ENCODE results near the gene TGIF1.

Gene TGIF1

GRCh38 chr18:3425030-3425429 is 24.9 kb upstream of the TGIF1 start:
- no peaks in the 10 kb centered on the region for H3K4me1 ChIP-seq (ENCODE audit: insufficient read depth, low read length, severe bottlenecking)
- H3K9ac ChIP-seq (ENCODE audit: low read length): no peak overlapping the region
- no peaks in the 10 kb centered on the region for H4K20me1 ChIP-seq (ENCODE audit: insufficient read depth, low read length)
- H3K79me2 ChIP-seq (ENCODE audit: insufficient read depth, low read length): no peaks in the 10 kb centered on the region
- H3F3A ChIP-seq (ENCODE audit: insufficient read depth, low read length): no peaks in the 10 kb centered on the region
- 0 out of 2 replicates have a peak, but pooled peaks cover 3% of the 10 kb centered on the region for H3K9me3 ChIP-seq (ENCODE audit: low read length)
- H3K4me3 ChIP-seq (ENCODE audit: low read depth, low read length, poor library complexity, severe bottlenecking): no peak overlapping the region
- no peak overlapping the region for H2AFZ ChIP-seq (ENCODE audit: low read length)
- TF ChIP-seq CTCF (IDR thresholded peaks at IDR 0.05; ENCODE audit: low read length) (no peak), EZH2 (IDR thresholded peaks at IDR 0.05; ENCODE audit: borderline replicate concordance, low read length) (no peak)
- no peak overlapping the region for H3K4me2 ChIP-seq (ENCODE audit: low read length)
- H3K27me3 ChIP-seq (ENCODE audit: insufficient read depth, low read length): no peaks in the 10 kb centered on the region
- H3K9me2 ChIP-seq (ENCODE audit: low read depth, low read length): no peaks in the 10 kb centered on the region
- H3K36me3 ChIP-seq (ENCODE audit: insufficient read depth, low read length): no peaks in the 10 kb centered on the region
- H3K27ac ChIP-seq (ENCODE audit: low read depth, low read length, poor library complexity, severe bottlenecking): no peak overlapping the region

GRCh38 chr18:3425446-3425845 is 24.5 kb upstream of the TGIF1 start:
- Histone ChIP-seq H3K27ac (ENCODE audit: low read depth, low read length, poor library complexity, severe bottlenecking) (no peak overlapping the region), H3K9me2 (ENCODE audit: low read depth, low read length) (no peaks in the 10 kb centered on the region), H3K4me2 (ENCODE audit: low read length) (no peak overlapping the region), H2AFZ (ENCODE audit: low read length) (no peak overlapping the region), H4K20me1 (ENCODE audit: insufficient read depth, low read length) (no peaks in the 10 kb centered on the region), H3K9me3 (ENCODE audit: low read length) (0 out of 2 replicates have a peak, but pooled peaks cover 3% of the 10 kb centered on the region), H3K4me1 (ENCODE audit: insufficient read depth, low read length, severe bottlenecking) (no peaks in the 10 kb centered on the region), H3K9ac (ENCODE audit: low read length) (no peak overlapping the region), H3K79me2 (ENCODE audit: insufficient read depth, low read length) (no peaks in the 10 kb centered on the region), H3K36me3 (ENCODE audit: insufficient read depth, low read length) (no peaks in the 10 kb centered on the region), H3K4me3 (ENCODE audit: low read depth, low read length, poor library complexity, severe bottlenecking) (no peak overlapping the region), H3K27me3 (ENCODE audit: insufficient read depth, low read length) (no peaks in the 10 kb centered on the region), H3F3A (ENCODE audit: insufficient read depth, low read length) (no peaks in the 10 kb centered on the region)
- TF ChIP-seq EZH2 (IDR thresholded peaks at IDR 0.05; ENCODE audit: borderline replicate concordance, low read length) (no peak), CTCF (IDR thresholded peaks at IDR 0.05; ENCODE audit: low read length) (no peak)

GRCh38 chr18:3426074-3426473 is 23.9 kb upstream of the TGIF1 start:
- Histone ChIP-seq H3K27me3 (ENCODE audit: insufficient read depth, low read length) (no peaks in the 10 kb centered on the region), H3K9me2 (ENCODE audit: low read depth, low read length) (no peaks in the 10 kb centered on the region), H3K4me3 (ENCODE audit: low read depth, low read length, poor library complexity, severe bottlenecking) (no peak overlapping the region), H3K9ac (ENCODE audit: low read length) (no peak overlapping the region), H3K4me1 (ENCODE audit: insufficient read depth, low read length, severe bottlenecking) (no peaks in the 10 kb centered on the region), H3F3A (ENCODE audit: insufficient read depth, low read length) (no peaks in the 10 kb centered on the region), H3K4me2 (ENCODE audit: low read length) (no peak overlapping the region), H3K79me2 (ENCODE audit: insufficient read depth, low read length) (no peaks in the 10 kb centered on the region), H3K27ac (ENCODE audit: low read depth, low read length, poor library complexity, severe bottlenecking) (no peak overlapping the region), H3K36me3 (ENCODE audit: insufficient read depth, low read length) (no peaks in the 10 kb centered on the region), H3K9me3 (ENCODE audit: low read length) (no peaks in the 10 kb centered on the region), H2AFZ (ENCODE audit: low read length) (no peak overlapping the region), H4K20me1 (ENCODE audit: insufficient read depth, low read length) (no peaks in the 10 kb centered on the region)
- TF ChIP-seq CTCF (IDR thresholded peaks at IDR 0.05; ENCODE audit: low read length): no peak
- no peak for TF ChIP-seq EZH2 (IDR thresholded peaks at IDR 0.05; ENCODE audit: borderline replicate concordance, low read length)

All from OCI-LY1 (cell line).